GM12874 (cell line): ENCODE data around the gene EPS8.

Experiments used
- CTCF ChIP-seq: IDR thresholded peaks from 2 replicates; pipeline ENCODE4 v1.5.1; 2011; ENCODE audit warnings: low read depth, mild to moderate bottlenecking, control low read depth, low read length, moderate library complexity; ENCODE audit not compliant: insufficient read depth

EPS8 gene

GRCh38 chr12:15589328-15590032 is 199.7 kb downstream of the EPS8 start:
- no peak for TF ChIP-seq CTCF

DNA sequence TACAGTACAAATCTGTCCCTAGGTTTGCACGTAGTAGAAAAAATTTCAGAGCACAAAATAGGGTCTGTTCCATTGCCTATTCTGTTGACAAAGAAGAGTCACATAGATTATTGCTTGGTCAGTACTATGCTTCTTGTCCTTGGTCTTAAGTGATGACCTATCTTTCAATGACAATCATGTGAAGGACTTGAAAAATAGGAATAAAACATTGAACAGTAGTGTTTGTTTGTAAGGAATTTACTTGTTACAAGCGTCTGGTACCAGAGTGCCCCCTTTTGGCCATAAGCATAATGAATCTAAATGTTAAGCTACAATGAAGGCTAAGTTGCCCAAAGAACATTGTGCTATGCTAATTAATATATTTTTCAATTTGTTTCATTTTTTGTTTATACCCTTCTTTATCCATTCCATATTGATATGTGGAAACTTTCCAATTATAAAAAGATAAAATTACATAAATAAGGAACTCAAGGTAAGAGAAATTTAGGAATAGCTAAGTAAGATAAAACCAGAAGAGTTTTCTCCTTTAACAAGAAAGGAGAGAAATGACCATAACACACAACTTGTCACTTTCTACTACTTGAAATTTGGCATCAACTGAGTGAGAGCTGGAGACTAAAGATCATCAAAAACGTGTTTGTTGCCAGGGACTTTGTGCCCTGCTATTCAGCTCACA is 204.7 kb downstream of the EPS8 start:
- peak; percentile 58 for TF ChIP-seq CTCF

DNA sequence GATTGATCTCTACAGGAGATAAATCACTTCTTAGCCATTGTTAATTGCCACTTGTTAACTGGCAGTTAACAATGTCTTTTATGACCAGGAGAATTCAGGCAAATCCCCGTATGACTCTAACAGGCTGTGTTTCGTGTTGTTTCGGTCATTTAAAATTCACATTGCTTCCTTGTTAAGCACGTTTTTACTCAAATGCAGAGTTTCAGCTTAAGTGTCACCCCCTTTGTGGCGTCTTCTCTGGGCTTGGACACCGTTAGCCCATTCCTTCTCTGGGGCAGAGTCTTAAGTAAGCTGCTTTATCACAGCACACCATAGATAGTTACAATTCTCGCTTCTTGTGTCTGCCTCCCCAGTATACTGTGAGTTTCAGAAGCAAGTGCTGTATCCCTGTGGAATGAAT is 205.4 kb downstream of the EPS8 start:
- TF ChIP-seq CTCF = no peak

GRCh38 chr12:15581006-15581405 is 208.2 kb downstream of the EPS8 start:
- TF ChIP-seq CTCF = no peak

- no peak for TF ChIP-seq CTCF
These were observed 208.8 kb downstream of the EPS8 start for GRCh38 chr12:15580431-15580830.

DNA sequence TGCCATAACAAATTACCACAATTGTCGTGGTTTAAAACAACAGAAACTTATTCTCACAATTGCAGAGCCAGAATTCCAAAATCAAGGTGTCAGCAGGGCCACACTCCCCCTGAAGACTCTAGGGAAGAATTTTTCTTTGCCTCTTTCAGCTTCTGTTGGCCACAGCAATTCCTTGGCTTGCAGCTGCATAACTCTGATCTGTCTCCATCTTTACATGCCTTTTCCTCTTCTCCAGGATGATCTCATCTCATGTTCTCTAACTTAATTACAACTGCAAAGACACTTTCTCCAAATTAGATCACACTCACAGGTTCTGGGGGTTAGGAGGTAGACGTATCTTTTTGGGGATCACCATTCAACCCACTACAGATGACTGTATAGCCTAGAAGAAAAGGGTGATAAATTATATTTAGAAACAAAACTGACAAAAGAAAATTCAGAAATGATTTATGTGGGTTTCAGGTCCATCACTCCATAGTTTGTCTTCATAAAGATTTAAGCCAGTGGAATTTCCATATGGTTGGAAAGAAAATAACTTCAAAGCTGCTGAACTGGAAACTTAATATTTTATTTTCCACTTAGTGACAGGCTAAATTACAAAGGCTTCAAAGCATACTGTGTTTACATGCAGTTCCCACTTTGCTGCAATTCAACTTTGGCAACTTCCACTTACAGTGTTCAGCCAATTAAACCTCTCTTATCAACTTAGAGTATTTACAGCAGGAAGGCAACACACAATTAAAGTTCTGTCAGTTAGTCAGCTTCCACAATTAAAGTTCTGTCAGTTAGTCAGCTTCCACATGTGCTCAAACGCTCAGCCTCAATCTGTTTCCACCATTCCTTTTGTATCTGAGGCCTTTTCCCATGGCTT is 213.3 kb downstream of the EPS8 start:
- TF ChIP-seq CTCF = no peak

DNA sequence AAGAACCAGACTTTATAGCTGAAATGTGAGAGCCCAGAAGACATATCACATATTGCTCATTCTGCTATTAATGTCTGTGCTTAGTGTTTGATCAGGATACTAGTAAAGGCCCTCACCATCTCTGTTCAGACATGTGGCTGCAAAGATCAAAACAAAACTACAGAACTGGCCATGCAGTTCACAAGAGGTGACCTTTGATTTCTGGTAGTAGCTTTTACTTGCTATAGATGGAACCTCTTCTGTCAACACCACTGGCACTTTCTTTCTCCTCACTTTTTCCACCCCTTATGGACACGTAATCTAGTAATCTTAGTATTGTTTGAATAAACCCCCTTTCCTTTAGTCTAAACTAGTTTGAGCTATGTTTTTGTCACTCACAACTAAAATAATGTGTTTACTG is 214.8 kb downstream of the EPS8 start:
- TF ChIP-seq CTCF = no peak
